ENCODE measurements around the gene FERMT3. TPM values are rescaled to one million over a fixed set of nuclear protein-coding genes. Genes with fewer than 3 reads are reported as not detected.

FERMT3 gene
- total RNA-seq, 2 experiments from 2014 or later, result 220 to 223 TPM

DNA sequence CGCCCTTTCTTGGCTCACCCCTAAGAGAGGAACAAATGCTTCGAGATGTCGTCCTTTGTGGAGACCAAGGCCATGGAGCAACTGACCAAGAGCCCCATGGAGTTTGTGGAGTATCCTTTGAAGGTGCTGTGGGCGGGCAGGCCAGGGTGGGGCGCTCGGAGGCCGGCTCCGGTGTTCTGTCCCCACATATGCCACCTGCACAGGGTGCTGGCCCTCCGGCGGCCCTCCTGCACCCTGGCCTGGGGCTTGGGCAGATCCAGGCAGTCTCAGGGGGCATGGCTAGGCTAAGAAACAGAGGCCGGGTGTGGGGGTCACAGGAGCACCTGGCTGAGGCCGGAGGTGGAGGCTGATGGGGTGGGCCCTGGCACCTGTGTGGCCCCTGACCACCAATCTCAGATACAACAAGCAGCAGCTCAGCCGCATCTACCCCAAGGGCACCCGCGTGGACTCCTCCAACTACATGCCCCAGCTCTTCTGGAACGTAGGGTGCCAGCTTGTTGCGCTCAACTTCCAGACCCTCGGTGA is 55.1 kb downstream of the FERMT3 start:
- CTCF ChIA-PET, result interaction anchor here (1.0 to 1.2 kb wide), 2 partner anchors 10 to 15 kb away, joined by 4 read pairs; partner anchors contain the start of gene PPP1R14B
- POLR2A ChIA-PET, result interaction anchor here (1.0 kb wide), 1 partner anchor 43 kb away, joined by 4 read pairs; no protein-coding TSS in a partner anchor

DNA sequence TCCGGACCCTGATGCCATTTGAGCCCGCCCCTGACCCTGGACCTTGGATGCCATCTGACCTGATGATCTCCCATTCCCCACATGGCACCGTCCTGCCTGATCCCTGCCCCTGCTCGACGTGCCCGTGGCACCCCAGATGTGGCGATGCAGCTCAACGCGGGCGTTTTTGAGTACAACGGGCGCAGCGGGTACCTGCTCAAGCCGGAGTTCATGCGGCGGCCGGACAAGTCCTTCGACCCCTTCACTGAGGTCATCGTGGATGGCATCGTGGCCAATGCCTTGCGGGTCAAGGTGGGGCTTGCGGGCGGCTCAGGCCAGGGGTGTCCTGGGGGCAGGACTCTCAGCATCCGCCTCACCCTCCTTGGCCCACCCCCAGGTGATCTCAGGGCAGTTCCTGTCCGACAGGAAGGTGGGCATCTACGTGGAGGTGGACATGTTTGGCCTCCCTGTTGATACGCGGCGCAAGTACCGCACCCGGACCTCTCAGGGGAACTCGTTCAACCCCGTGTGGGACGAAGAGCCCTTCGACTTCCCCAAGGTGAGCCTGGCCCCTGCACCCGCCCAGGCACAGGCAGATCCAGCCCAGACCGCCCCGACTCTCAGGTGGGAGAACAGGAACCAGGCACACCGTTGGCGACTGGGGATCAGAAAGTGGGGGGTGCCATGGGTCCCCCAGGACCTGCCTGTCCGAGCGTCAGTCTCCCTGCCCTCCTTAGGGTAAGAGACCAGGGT is 55.9 kb downstream of the FERMT3 start:
- ChIA-PET POLR2A (interaction anchor here (0.5 kb wide), 1 partner anchor 17 kb away, joined by 5 read pairs; no protein-coding TSS in a partner anchor), CTCF (interaction anchor here (1.2 to 3.4 kb wide), 2 partner anchors 12 to 16 kb away, joined by 4 to 16 read pairs; partner anchors contain the start of genes PLCB3 and PPP1R14B)

DNA sequence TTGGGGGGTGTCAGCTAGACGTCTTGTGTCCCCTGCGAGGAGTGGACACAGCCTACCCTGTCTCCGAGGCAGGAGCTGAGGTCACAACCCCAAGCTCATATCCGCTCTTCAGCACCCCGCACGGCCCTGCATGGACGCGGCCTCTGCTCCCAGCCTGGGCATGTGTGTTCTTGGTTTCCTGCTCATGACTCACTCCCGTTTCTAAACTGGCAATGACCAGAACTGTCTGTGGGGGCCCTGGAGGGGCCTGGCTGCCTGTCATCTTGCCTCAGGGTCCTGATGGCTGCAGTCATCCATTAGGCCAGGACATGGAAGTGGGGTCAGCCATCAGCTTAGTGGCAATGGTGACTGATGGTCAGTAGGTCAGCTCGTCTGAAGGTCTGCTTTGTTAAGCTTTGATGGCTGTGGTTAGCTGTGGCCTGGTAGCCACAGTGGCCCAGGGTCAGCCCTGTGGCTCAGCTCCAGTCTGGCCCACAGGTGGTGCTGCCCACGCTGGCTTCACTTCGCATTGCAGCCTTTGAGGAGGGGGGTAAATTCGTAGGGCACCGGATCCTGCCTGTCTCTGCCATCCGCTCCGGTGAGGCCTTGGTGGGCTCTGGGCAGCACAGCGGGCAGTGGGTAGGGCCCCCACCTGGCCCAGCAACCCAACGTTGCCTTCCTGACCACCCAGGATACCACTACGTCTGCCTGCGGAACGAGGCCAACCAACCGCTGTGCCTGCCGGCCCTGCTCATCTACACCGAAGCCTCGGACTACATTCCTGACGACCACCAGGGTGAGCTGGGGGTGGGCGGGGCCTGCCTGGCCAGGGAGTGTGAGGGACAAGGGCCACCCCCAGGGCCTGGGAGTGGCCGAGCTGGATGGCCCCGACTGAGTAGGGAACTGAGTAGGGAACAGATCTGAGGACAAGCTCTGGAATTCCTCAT is 56.8 kb downstream of the FERMT3 start:
- CTCF ChIA-PET, result interaction anchor here (1.1 to 3.4 kb wide), 2 partner anchors 13 to 30 kb away, joined by 3 to 16 read pairs; partner anchors contain the start of gene PLCB3
- POLR2A ChIA-PET, result interaction anchor here (0.5 kb wide), 1 partner anchor 18 kb away, joined by 5 read pairs; no protein-coding TSS in a partner anchor

DNA sequence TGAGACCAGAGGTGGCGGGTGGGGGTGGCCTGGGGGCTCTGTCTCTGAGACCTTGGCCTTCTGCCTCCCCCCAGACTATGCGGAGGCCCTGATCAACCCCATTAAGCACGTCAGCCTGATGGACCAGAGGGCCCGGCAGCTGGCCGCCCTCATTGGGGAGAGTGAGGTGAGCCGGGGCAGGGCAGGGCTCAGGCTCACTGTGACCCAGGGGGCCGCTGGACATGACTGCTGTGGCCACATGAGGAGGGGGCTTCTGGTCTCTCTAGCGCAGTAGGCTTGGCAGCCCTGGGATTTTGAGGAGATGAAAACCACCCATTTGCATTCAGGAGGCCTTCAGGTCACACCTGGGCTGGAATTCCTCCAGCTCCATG is 57.4 kb downstream of the FERMT3 start:
- ChIA-PET CTCF (interaction anchor here (1.0 to 3.4 kb wide), 4 partner anchors 13 to 40 kb away, joined by 3 to 16 read pairs (median 4); partner anchors contain the start of gene PLCB3), POLR2A (no interaction called here)

DNA sequence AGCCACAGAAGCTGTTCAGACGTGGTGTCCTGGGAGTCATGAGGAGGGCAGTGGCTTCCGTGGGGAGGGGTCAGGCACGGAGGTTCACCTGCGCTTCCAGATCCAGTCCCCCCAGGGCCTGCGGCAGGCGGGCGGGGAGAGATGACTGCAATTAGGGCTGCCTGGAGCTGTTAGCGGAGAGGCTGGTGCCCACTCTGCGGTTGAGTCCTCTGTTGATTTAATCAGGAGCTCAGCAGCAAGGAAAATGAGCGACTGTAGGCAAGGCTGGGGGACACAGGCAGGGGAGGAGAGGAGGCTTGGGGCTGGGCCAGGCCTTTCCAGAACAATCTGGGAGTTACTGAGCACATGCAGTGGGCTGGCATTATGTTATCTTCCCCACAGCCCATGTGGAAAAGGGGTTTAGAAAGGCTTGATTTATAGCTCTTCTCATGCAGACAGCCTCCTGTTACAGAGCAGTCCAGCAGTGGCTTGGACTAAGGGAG is 57.9 kb downstream of the FERMT3 start:
- CTCF ChIA-PET, result interaction anchor here (1.0 to 3.4 kb wide), 4 partner anchors 14 to 40 kb away, joined by 3 to 16 read pairs (median 4); partner anchors contain the start of gene PLCB3
- POLR2A ChIA-PET, result interaction anchor here (0.5 kb wide), 1 partner anchor 11 kb away, joined by 7 read pairs; no protein-coding TSS in a partner anchor

DNA sequence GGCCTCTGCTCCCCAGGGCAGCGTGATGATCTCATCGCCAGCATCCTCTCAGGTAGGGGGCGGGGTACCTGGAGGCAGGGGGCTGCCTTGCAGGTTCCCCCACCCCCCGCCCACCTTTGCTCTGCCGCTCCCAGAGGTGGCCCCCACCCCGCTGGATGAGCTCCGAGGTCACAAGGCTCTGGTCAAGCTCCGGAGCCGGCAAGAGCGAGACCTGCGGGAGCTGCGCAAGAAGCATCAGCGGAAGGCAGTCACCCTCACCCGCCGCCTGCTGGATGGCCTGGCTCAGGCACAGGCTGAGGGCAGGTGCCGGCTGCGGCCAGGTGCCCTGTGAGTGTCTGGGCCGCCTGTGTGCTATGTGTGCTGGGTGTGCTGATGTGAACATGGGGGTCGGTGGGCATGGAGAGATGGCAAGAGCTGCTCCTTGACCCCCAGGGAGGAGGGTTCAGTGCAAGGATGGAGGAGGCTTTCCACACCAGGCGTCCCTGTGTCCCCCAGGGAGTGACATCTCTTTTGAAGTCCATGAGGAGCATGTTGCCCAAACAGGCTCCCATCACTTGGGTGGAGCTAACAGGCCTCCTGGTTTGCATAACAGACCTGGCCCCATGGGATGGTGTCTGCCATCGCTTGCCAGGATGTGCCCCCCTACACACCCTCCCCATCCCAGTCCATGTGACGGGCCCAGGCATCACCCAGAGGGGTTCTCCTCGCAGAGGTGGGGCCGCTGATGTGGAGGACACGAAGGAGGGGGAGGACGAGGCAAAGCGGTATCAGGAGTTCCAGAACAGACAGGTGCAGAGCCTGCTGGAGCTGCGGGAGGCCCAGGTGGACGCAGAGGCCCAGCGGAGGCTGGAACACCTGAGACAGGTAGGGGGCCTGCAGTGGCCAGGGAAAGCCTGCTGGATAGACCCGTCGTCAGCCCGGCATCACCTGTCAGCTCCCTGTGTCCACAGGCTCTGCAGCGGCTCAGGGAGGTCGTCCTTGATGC is 58.9 kb downstream of the FERMT3 start:
- ChIA-PET POLR2A (interaction anchor here (0.5 to 0.6 kb wide), 2 partner anchors 10 to 1349 kb away, joined by 3 to 7 read pairs; no protein-coding TSS in a partner anchor), CTCF (interaction anchor here (1.0 to 3.4 kb wide), 3 partner anchors 15 to 39 kb away, joined by 3 to 16 read pairs (median 4); partner anchors contain the start of gene PLCB3)

DNA sequence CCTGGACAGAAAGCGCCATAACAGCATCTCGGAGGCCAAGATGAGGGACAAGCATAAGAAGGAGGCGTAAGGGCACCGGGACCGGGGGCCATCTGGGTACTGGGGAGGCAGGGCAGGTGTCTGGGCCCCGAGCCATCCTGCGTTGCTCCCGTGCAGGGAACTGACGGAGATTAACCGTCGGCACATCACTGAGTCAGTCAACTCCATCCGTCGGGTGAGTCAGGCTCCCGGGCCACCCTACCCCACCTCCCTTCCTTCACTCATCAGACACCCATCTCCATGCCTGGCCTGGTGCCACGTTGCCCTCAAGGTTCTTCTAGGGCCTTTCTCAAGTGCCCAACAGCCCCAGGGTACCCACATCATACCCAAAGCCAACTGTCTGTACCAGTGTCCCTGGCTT is 59.8 kb downstream of the FERMT3 start:
- CTCF ChIA-PET, result interaction anchor here (1.1 to 4.1 kb wide), 2 partner anchors 11 to 16 kb away, joined by 3 to 39 read pairs; partner anchors contain the start of gene PLCB3
- POLR2A ChIA-PET, result no interaction called here

DNA sequence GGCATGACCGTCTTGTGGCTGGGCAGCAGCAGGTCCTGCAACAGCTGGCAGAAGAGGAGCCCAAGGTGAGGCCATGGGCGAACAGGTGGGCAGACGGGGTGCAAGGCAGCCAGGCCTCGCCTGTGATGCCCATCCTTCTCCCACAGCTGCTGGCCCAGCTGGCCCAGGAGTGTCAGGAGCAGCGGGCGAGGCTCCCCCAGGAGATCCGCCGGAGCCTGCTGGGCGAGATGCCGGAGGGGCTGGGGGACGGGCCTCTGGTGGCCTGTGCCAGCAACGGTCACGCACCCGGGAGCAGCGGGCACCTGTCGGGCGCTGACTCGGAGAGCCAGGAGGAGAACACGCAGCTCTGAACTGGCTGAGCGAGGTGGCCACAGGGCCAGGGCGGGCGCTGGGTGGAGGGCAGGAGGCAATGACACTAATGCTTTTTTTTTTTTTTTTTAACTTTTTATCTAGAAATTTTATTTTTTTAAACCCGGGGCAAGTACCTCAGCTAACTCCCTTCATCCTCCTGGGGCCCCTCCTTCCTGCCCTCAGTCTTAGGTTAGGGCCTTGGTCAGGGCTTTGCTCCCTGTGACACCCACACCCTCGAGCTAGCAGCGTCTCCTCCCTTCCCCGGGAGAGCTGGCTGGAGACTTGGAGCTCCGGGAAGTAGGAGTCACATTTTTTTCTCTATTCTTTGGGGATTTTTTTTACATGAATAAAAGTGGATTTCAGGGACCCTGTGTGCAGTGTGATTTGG is 60.9 kb downstream of the FERMT3 start:
- CTCF ChIA-PET, result interaction anchor here (0.7 to 4.1 kb wide), 8 partner anchors 10 to 63 kb away, joined by 3 to 39 read pairs (median 4); partner anchors contain the start of genes CATSPERZ, PLCB3, PRDX5 and TRMT112
- POLR2A ChIA-PET, result interaction anchor here (0.7 to 4.3 kb wide), 5 partner anchors 15 to 61 kb away, joined by 3 to 20 read pairs (median 4); partner anchors contain the start of genes FKBP2, NUDT22, PLCB3 and TRPT1

DNA sequence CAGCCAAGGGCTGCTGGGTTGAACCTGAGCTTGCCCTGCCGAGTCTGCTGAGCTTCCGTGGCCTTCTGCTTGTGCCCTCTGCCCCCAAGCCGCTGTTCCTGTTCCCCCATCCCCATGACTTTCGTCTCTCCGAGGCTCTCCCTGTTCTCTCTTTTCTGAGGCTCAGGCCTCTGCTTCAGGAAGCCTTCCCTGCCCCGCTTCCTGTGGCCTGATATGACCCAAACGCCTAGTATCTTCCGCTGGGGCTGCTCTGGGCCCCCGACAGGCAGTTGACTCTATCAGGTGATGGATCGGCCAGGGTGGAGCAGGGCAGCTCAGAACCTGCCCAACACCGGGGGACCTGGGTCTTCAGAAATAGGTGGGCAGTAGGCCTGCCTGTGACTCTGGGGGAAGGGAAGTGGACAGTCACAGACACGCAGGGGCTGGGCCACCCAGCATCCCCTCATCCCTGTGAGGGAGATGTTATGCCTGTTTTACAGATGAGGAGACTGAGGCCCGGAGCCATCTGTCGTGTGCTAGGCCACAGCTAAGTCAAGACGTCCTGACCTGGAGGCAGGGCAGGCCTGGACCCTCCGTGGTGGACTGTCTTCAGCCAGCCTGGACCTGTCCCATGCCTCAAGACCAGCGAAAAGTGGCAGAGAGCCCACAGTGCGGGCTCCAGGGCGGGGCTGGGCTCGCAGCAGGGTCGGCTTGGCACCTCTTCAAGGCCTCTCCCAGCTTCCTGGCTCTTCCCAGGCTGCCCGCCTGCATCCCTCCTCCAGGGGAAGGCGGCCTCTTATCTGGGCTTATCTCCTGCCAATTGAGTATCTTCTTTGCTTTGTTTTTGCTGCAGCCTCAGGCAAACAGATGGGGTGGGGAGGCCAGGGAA is 61.7 kb downstream of the FERMT3 start:
- CTCF ChIA-PET, result interaction anchor here (0.7 to 4.1 kb wide), 10 partner anchors 11 to 64 kb away, joined by 3 to 39 read pairs (median 5); partner anchors contain the start of genes CATSPERZ, FERMT3, PLCB3 and PPP1R14B
- POLR2A ChIA-PET, result interaction anchor here (0.5 to 4.3 kb wide), 10 partner anchors 10 to 1492 kb away, joined by 3 to 22 read pairs (median 8); partner anchors contain the start of genes BAD, FERMT3, FKBP2 and GPR137

DNA sequence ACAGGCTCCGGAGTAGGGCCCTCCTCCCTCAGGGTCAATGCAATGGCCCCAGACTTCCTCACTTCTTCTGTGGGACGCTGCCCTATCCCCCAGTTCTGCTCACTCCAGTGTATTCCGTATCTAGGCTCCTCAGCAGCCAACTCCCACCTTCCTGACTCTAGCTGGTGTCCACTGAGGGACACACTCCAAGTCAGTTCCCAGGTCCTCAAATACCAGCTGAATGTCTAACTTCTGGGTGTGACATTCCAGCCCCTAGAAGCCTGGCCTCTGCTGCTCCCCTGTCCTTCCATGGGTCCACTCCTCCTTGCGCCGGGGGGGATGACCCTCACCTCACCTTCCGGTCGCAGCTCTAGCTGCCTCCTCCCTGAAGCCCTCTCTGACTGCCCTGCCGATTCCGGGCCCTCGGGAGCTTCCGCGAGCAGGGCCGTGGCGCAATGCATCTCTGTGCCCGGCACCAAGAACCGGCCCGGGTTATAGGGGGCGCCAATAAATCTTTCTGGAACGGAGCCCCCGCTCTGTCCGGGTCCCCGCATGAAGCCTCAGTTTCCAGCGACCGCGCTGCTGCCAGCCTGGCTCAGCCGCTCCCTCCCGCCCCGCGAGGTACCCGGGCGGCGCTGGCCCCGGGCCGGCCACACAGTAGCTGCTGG is 62.5 kb downstream of the FERMT3 start:
- POLR2A ChIA-PET, result interaction anchor here (0.5 to 4.3 kb wide), 8 partner anchors 11 to 1493 kb away, joined by 4 to 22 read pairs (median 18); partner anchors contain the start of genes BAD, FERMT3, FKBP2 and GPR137
- CTCF ChIA-PET, result interaction anchor here (0.6 to 4.1 kb wide), 10 partner anchors 12 to 64 kb away, joined by 3 to 39 read pairs (median 4); partner anchors contain the start of genes CATSPERZ, FERMT3, PLCB3 and PPP1R14B

DNA sequence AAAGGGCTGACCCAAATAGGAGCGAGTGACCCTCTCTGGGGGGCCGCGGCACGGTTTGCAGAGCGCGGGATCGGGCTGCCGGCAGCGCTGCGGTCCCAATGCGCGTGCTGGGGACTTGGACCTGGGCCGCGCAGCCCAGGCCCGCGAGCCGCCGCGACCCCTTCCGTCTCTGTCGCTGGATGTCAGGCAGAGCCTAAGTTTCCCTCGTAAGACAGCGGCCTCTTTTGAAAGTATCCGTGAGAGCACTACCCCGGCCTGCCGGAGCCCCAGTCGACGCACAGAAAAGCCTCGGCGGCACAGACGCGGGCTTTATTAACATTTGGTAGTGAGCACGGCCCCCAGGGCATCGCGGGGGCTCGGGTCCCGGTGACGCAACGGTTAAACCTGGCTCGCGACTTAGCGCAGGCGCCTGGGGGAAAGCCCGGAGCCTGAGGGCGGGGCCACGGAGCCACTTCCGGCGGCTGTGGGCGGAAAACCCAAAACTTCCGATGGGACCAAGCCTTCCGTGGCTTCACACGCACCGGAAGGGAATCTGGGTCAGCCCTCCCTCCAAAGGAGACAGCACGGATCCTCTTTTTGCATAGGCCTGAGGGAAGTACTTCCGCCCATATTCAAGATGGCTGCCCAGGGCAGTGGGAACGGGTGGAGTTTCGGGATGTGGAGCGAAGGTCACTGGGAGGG is 63.2 kb downstream of the FERMT3 start:
- ChIA-PET POLR2A (interaction anchor here (1.2 to 4.3 kb wide), 8 partner anchors 12 to 63 kb away, joined by 4 to 22 read pairs (median 18); partner anchors contain the start of genes BAD, ESRRA, FERMT3 and FKBP2), CTCF (interaction anchor here (0.6 to 4.1 kb wide), 9 partner anchors 12 to 63 kb away, joined by 3 to 39 read pairs (median 6); partner anchors contain the start of genes CATSPERZ, ESRRA, FERMT3 and PLCB3)

Data from activated CD8-positive, alpha-beta memory T cell treated with anti-CD3 and anti-CD28 coated beads for 36 hours (primary cell).